ENCODE measurements around the gene RGS17. TPM values are rescaled to one million over a fixed set of nuclear protein-coding genes. Genes with fewer than 3 reads are reported as not detected.
"Not testable (repeated sequence)": the region's sequence is repeated elsewhere in the genome, so short reads cannot be mapped to it uniquely, and the experiment has no call there.

Gene RGS17
- total RNA-seq, 1 experiment from 2014 or later = 3.2 TPM

- H4K20me1 ChIP-seq (ENCODE audit: control insufficient read depth, insufficient read depth, insufficient read length); H3K27me3 ChIP-seq (ENCODE audit: insufficient read depth, low read length); H3T11ph ChIP-seq (ENCODE audit: low read length); H4K8ac ChIP-seq (replicated peaks; ENCODE audit: insufficient read length, low read depth, low read length); H2AFZ ChIP-seq (ENCODE audit: low read length); DNase-seq; H4K91ac ChIP-seq (ENCODE audit: insufficient read length, low read depth, low read length); H2BK120ac ChIP-seq (ENCODE audit: low read depth, low read length, poor library complexity, severe bottlenecking); H3K23ac ChIP-seq (ENCODE audit: insufficient read length, low read depth, low read length); H3K23me2 ChIP-seq (ENCODE audit: insufficient read length, low read depth, low read length, poor library complexity, severe bottlenecking); H2BK20ac ChIP-seq (ENCODE audit: low read depth, low read length, poor library complexity, severe bottlenecking); H3K56ac ChIP-seq (ENCODE audit: insufficient read length, low read depth, low read length); H3K79me1 ChIP-seq (ENCODE audit: insufficient read depth, low read depth, low read length, poor library complexity, severe bottlenecking); H2BK5ac ChIP-seq (ENCODE audit: insufficient read length, low read length); H3K18ac ChIP-seq (ENCODE audit: insufficient read length, low read depth, low read length); H2AK5ac ChIP-seq (ENCODE audit: insufficient read length, low read length); H3K9ac ChIP-seq (ENCODE audit: extremely low read depth, insufficient read length, low read length); H3K14ac ChIP-seq (ENCODE audit: insufficient read depth, low read length); H3K4me1 ChIP-seq (ENCODE audit: insufficient read depth, low read length); H3K4ac ChIP-seq (ENCODE audit: low read depth, low read length); H3K27me3 Mint-ChIP-seq (ENCODE audit: low read depth); H2BK12ac ChIP-seq (ENCODE audit: insufficient read length, low read depth, low read length); H4K5ac ChIP-seq (ENCODE audit: insufficient read length, low read depth, low read length); H3K79me2 ChIP-seq (ENCODE audit: insufficient read depth, low read length); H3K4me3 Mint-ChIP-seq; H3K27ac ChIP-seq (ENCODE audit: insufficient read length, low read depth, low read length); H2BK15ac ChIP-seq (ENCODE audit: low read depth, low read length); H3K9me3 ChIP-seq (ENCODE audit: control insufficient read depth, low read depth, low read length); H3K4me2 ChIP-seq (ENCODE audit: insufficient read depth, insufficient read length, low read length): not testable (repeated sequence)
- Mint-ChIP-seq H3K36me3 (ENCODE audit: insufficient read depth in 1 of 3, low read depth in 3 of 3) (peaks cover 22 to 34% (median 22%) of the 10 kb centered on the region in 3 experiments), H3K4me1 (peaks cover 16 to 17% of the 10 kb centered on the region in 2 experiments), H3K9me3 (peaks cover 31 to 33% of the 10 kb centered on the region in 2 experiments), H3K27ac (peak overlapping the region in 2 of 3 experiments; percentile 78 to 87; a peak in 3 of 7 replicates)
- WGBS (ENCODE audit: extremely low coverage, insufficient read length, low lambda C conversion rate) = no CpG with 5 or more reads among the region's 11 CpGs
Observed at GRCh38 chr6:153110612-153111011, 20.5 kb downstream of the RGS17 start.
